K562 (cell line): ENCODE results near the gene ITPK1. TPM values are rescaled to one million over a fixed set of nuclear protein-coding genes. Genes with fewer than 3 reads are reported as not detected.

ENCODE experiments used
- ATAC-seq: fragments of 200-7000 bp; cut with Tn5 transposase; 3 replicates; pipeline ENCODE4 v1.9.1; 2020; ENCODE audit warnings: moderate library complexity
- BruUV-seq: library from RNA; stranded (reverse); fragments of 400-500 nt; replicated peaks from 2 replicates; lab custom pipeline; 2021; lab: Mats Ljungman, UMichigan
- CTCF ChIA-PET: fragments of 300-600 bp; formaldehyde crosslinking; extraction: SDS; loops from one replicate; lab custom pipeline; 2021; ENCODE audit warnings: low intra/inter-chr PET ratio; lab: Yijun Ruan, JAX
- POLR2A ChIA-PET: fragments of 300-600, 350-650 bp; sonication (Branson Sonifier 250); formaldehyde crosslinking; extraction: SDS; loops from one replicate; lab custom pipeline; 2021; ENCODE audit warnings: antibody characterized with exemption, inconsistent platforms; lab: Yijun Ruan, JAX
- DNase-seq, 4 experiments: peaks; one replicate each; pipeline versions ENCODE4 v3.0.0 to v3.0.0-alpha.2; 2011 to 2018; ENCODE audit warnings: low spot score in 3 of 4, mixed read lengths in 3 of 4; ENCODE audit errors: extremely low read depth in 1 of 4
- FAIRE-seq: peaks from 2 replicates; lab custom pipeline; 2011; peaks lifted over from hg19 to GRCh38; lab: Jason Lieb, UNC
- H2AFZ ChIP-seq: 2 replicates; pipeline ENCODE4 v1.6.0; 2011; ENCODE audit warnings: low read depth, low read length, control low read depth, inconsistent platforms
- H3K27ac ChIP-seq: fragments of 200-600 bp; 3 replicates; pipeline ENCODE4 v1.8.0; 2011; ENCODE audit warnings: low read depth, mild to moderate bottlenecking, control low read depth, inconsistent platforms, low read length, moderate library complexity, mixed read lengths; ENCODE audit errors: extremely low read depth
- H3K27me3 ChIP-seq, 2 experiments: fragments of 300-600 bp in 1 of 2; 2 replicates in 1 of 2; 3 replicates in 1 of 2; pipeline versions ENCODE4 v1.6.0 to v1.8.0; 2011; ENCODE audit warnings: inconsistent platforms in 2 of 2, low read length in 2 of 2, mild to moderate bottlenecking in 1 of 2, mixed read lengths in 1 of 2, moderate library complexity in 1 of 2; ENCODE audit not compliant: control insufficient read depth in 2 of 2, insufficient read depth in 2 of 2
- H3K36me3 ChIP-seq: fragments of 300-600 bp; 3 replicates; pipeline ENCODE4 v1.8.0; 2011; ENCODE audit warnings: mild to moderate bottlenecking, low read length, inconsistent platforms; ENCODE audit not compliant: control insufficient read depth, insufficient read depth
- H3K4me1 ChIP-seq, 2 experiments: fragments of 200-600 bp in 1 of 2; replicated peaks in 1 of 2; 2 replicates in 1 of 2; 3 replicates in 1 of 2; pipeline versions ENCODE4 v1.5.1 to v1.8.0; 2011; ENCODE audit warnings: inconsistent platforms in 2 of 2, low read length in 2 of 2, mild to moderate bottlenecking in 1 of 2, mixed read lengths in 1 of 2, moderate library complexity in 1 of 2; ENCODE audit not compliant: control insufficient read depth in 2 of 2, insufficient read depth in 2 of 2
- H3K4me2 ChIP-seq: 2 replicates; pipeline ENCODE4 v1.6.1; 2011; ENCODE audit warnings: low read length, control low read depth, inconsistent platforms, mixed read lengths; ENCODE audit not compliant: insufficient read depth
- H3K4me3 ChIP-seq: fragments of 200-600 bp; sonication (generic), shearing (Covaris generic); 2 replicates; pipeline ENCODE4 v1.5.1; 2016; ENCODE audit warnings: control low read depth, inconsistent platforms
- H3K79me2 ChIP-seq: fragments of 200-600 bp; 3 replicates; pipeline ENCODE4 v1.8.0; 2011; ENCODE audit warnings: low read length, inconsistent platforms; ENCODE audit not compliant: control insufficient read depth, insufficient read depth
- H3K9ac ChIP-seq, 2 experiments: 2 replicates each; pipeline versions ENCODE4 v1.6.0 to v1.6.1; 2011; ENCODE audit warnings: low read depth in 2 of 2, low read length in 2 of 2, control low read depth in 1 of 2, inconsistent platforms in 1 of 2, mild to moderate bottlenecking in 1 of 2, mixed read lengths in 1 of 2; ENCODE audit not compliant: insufficient read depth in 1 of 2
- H3K9me1 ChIP-seq: one replicate; pipeline ENCODE4 v1.6.0; 2011; ENCODE audit warnings: inconsistent platforms, mild to moderate bottlenecking, low read length, moderate library complexity; ENCODE audit not compliant: control insufficient read depth, insufficient read depth
- H3K9me3 ChIP-seq: replicated peaks from 2 replicates; pipeline ENCODE4 v1.5.1; 2011; ENCODE audit warnings: low read depth, low read length, inconsistent platforms; ENCODE audit not compliant: control insufficient read depth, insufficient read depth
- H4K20me1 ChIP-seq: replicated peaks from 2 replicates; pipeline ENCODE4 v1.6.1; 2011; ENCODE audit warnings: low read length, inconsistent platforms, mixed read lengths; ENCODE audit not compliant: control insufficient read depth, insufficient read depth
- CCAR2 ChIP-seq: fragments of 200-400 bp; formaldehyde crosslinking; IDR thresholded peaks from 2 replicates; pipeline ENCODE4 v1.6.1; 2017; ENCODE audit warnings: mild to moderate bottlenecking, low read depth, low read length
- PBX2 ChIP-seq, 2 experiments: IDR thresholded peaks in 1 of 2; conservative IDR thresholded peaks in 1 of 2; 2 replicates each; pipeline ENCODE4 v1.6.1; 2016; ENCODE audit warnings: low read depth in 2 of 2, mild to moderate bottlenecking in 1 of 2, missing compliant biosample characterization in 1 of 2, missing genetic modification characterization in 1 of 2, moderate library complexity in 1 of 2
- RUNX1 ChIP-seq: sonication (generic); IDR thresholded peaks from 2 replicates; pipeline ENCODE4 v1.6.1; 2016; ENCODE audit warnings: antibody characterized with exemption, low read depth
- ZFP1 ChIP-seq: fragments of 450-650 bp; formaldehyde crosslinking; IDR thresholded peaks from 2 replicates; pipeline ENCODE4 v1.4.0; 2020; ENCODE audit warnings: mild to moderate bottlenecking, mixed read lengths
- ZNF143 ChIP-seq: sonication (generic); formaldehyde crosslinking; IDR thresholded peaks from 2 replicates; pipeline ENCODE4 v1.9.0; 2022; ENCODE audit warnings: mild to moderate bottlenecking, missing genetic modification reagents
- ZNF318 ChIP-seq, 2 experiments: fragments of 450-650 bp; IDR thresholded peaks; 2 replicates each; pipeline ENCODE4 v1.6.1; 2016; ENCODE audit warnings: mild to moderate bottlenecking in 2 of 2, borderline replicate concordance in 1 of 2, low read depth in 1 of 2, moderate library complexity in 1 of 2
- whole genome bisulfite sequencing: fragments of 100-300 bp; shearing (Covaris generic); methylation state at CpG from one replicate; pipeline ENCODE4 v1.1.6; 2016; ENCODE audit warnings: low coverage, mixed read lengths; ENCODE audit not compliant: insufficient coverage; ENCODE audit errors: missing lambda C conversion rate; 5-methylcytosine and 5-hydroxymethylcytosine counted together
- in situ Hi-C: fragments of 300-500 bp; cut with MboI; formaldehyde crosslinking; loops from 4 replicates; pipeline ENCODE4 v1.15.0; 2018; ENCODE audit warnings: inconsistent platforms, mixed read lengths
- intact Hi-C: fragments of 100-400 bp; cut with micrococcal nuclease; formaldehyde crosslinking; loops from 2 replicates; pipeline ENCODE4 v1.14.2; 2022
- polyA plus RNA-seq, 8 experiments: library from polyadenylated mRNA; depleted of rRNA in 4 of 8; stranded (reverse) in 5 of 8; unstranded in 3 of 8; fragments of >200 nt; fragmentation: Nextera tagmentation in 2 of 8; fragmentation: Illumina TruSeq in 1 of 8; extraction: Ambion mirVana in 2 of 8; extraction: Trizol in 1 of 8; gene quantifications; 2 replicates each; pipeline versions ENCODE4 v1.2.1 to v1.2.3, GENCODE V29; 2011 to 2014; ENCODE audit warnings: inconsistent platforms in 1 of 8, missing spikeins in 1 of 8
- total RNA-seq, 7 experiments: library from RNA; depleted of rRNA in 6 of 7; stranded (reverse); fragments of >200 nt in 6 of 7; fragmentation: Illumina TruSeq in 2 of 7; extraction: Trizol in 2 of 7; gene quantifications; 2 replicates each; pipeline versions ENCODE4 v1.2.1 to v1.2.3, GENCODE V29; 2011 to 2021; ENCODE audit warnings: low replicate concordance in 1 of 7
- TF ChIP-seq, protein P1 (sequence below), 2 experiments: fragments of 450-650 bp in 1 of 2; sonication (generic) in 1 of 2; formaldehyde crosslinking in 1 of 2; IDR thresholded peaks in 1 of 2; conservative IDR thresholded peaks in 1 of 2; 2 replicates each; pipeline versions ENCODE4 v1.6.1 to v1.8.1; 2016 to 2023; ENCODE audit warnings: mild to moderate bottlenecking in 2 of 2, moderate library complexity in 2 of 2, inconsistent platforms in 1 of 2, missing genetic modification reagents in 1 of 2

Gene ITPK1
- total and polyA plus RNA-seq, 9 of the 15 experiments (the other 6 are each of a cell fraction or from before 2014, with no cell fraction given) = 1.2 to 39.2 (median 23.0) TPM

DNA sequence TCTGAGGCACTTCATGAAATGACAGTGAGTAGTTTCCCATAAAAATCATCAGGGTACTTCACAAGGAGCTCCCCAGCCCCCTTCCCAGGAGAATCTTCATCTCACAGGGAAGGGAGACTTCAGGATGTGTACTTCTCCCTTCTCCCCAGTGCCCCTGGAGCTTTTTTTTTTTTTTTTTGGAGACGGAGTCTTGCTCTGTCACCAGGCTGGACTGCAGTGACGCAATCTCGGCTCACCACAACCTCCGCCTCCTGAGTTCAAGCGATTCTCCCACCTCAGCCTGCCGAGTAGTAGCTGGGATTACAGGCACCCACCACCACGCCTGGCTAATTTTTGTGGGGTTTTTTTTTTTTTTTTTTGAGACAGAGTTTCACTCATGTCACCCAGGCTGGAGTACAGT, 10.4 kb downstream of the ITPK1 start (continued):
- TF ChIP-seq PBX2 (CRISPR knock-in tag; IDR thresholded peaks at IDR 0.05; ENCODE audit: low read depth) (no peak), PBX2 (tag; conservative IDR thresholded peaks at IDR 0.05; ENCODE audit: low read depth) (no peak)
- TF ChIP-seq, protein P1, sequence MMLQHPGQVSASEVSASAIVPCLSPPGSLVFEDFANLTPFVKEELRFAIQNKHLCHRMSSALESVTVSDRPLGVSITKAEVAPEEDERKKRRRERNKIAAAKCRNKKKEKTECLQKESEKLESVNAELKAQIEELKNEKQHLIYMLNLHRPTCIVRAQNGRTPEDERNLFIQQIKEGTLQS (IDR thresholded peaks at IDR 0.05) = peak; percentile 76
- TF ChIP-seq, protein P1 (CRISPR knock-in tag; conservative IDR thresholded peaks at IDR 0.05) = no peak

GRCh38 chr14:93104961-93105360, 10.8 kb downstream of the ITPK1 start:
- ATAC-seq (peak; percentile 36; the same call in 2 of the 3 replicates), FAIRE-seq (no peak), DNase-seq (no peak)
- no peaks in the 10 kb centered on the region; a peak in 1 of 5 replicates for H3K4me1 ChIP-seq
- no TSS peak for BruUV-seq
- no peaks in the 10 kb centered on the region for H3K36me3 ChIP-seq
- in situ Hi-C loops (no loop called here), intact Hi-C loops (no loop called here)
- no peak overlapping the region for H2AFZ ChIP-seq
- H3K9ac ChIP-seq = no peak overlapping the region
- no peaks in the 10 kb centered on the region for H3K9me3 ChIP-seq
- no peaks in the 10 kb centered on the region for H4K20me1 ChIP-seq
- WGBS = 56% methylated on average over 6 of the region's 6 CpGs
- CTCF ChIA-PET = interaction anchor here (0.8 kb wide), 1 partner anchor 9 kb away, joined by 3 read pairs; no protein-coding TSS in a partner anchor
- H3K4me2 ChIP-seq = no peak overlapping the region
- H3K4me3 ChIP-seq = no peak overlapping the region
- POLR2A ChIA-PET = no interaction called here
- no peak overlapping the region for H3K27ac ChIP-seq
- H3K9me1 ChIP-seq = no peaks in the 10 kb centered on the region
- H3K27me3 ChIP-seq = no peaks in the 10 kb centered on the region
- peaks cover 4% of the 10 kb centered on the region; the same call in 1 of the 3 replicates for H3K79me2 ChIP-seq
- TF ChIP-seq ZFP1 (CRISPR knock-in tag) (no peak), RUNX1 (no peak), ZNF318 (IDR thresholded peaks at IDR 0.05; ENCODE audit: borderline replicate concordance in 1 of 2, low read depth in 1 of 2) (no peak), CCAR2 (no peak), ZNF143 (CRISPR knock-in tag) (no peak)
